ENCODE results near the gene BTNL3.
"Not testable (repeated sequence)": the region's sequence is repeated elsewhere in the genome, so short reads cannot be mapped to it uniquely, and the experiment has no call there.

BTNL3 gene

GRCh38 chr5:180988016-180988415, 630 bp upstream of the BTNL3 start:
- no peak for TF ChIP-seq CTCF (IDR thresholded peaks at IDR 0.05; ENCODE audit: low read depth, low read length)
- no peak overlapping the region for H3K4me3 ChIP-seq (ENCODE audit: low read depth, low read length)
- in situ Hi-C loops (cut with HindIII; ENCODE audit: low sequenced_read_pairs) = no loop called here
- DNase-seq (ENCODE audit: low read depth, low spot score) = no peak

- DNase-seq (ENCODE audit: low read depth, low spot score) = no peak
- no peak overlapping the region for H3K4me3 ChIP-seq (ENCODE audit: low read depth, low read length)
- in situ Hi-C loops (cut with HindIII; ENCODE audit: low sequenced_read_pairs) = no loop called here
- no peak for TF ChIP-seq CTCF (IDR thresholded peaks at IDR 0.05; ENCODE audit: low read depth, low read length)
Measured at GRCh38 chr5:180990086-180990881, 1.6 kb downstream of the BTNL3 start.

GRCh38 chr5:180990882-180991242, 2.2 kb downstream of the BTNL3 start:
- TF ChIP-seq CTCF (IDR thresholded peaks at IDR 0.05; ENCODE audit: low read depth, low read length) = no peak
- DNase-seq (ENCODE audit: low read depth, low spot score) = no peak
- no peak overlapping the region for H3K4me3 ChIP-seq (ENCODE audit: low read depth, low read length)
- in situ Hi-C loops (cut with HindIII; ENCODE audit: low sequenced_read_pairs) = no loop called here

- in situ Hi-C loops (cut with HindIII; ENCODE audit: low sequenced_read_pairs) = no loop called here
- no peak overlapping the region for H3K4me3 ChIP-seq (ENCODE audit: low read depth, low read length)
- no peak for TF ChIP-seq CTCF (IDR thresholded peaks at IDR 0.05; ENCODE audit: low read depth, low read length)
- no peak for DNase-seq (ENCODE audit: low read depth, low spot score)
Measured at GRCh38 chr5:181001947-181002346, 13.3 kb downstream of the BTNL3 start.

- no peak for DNase-seq (ENCODE audit: low read depth, low spot score)
Measured at GRCh38 chr5:181005791-181006190, 17.1 kb downstream of the BTNL3 start.

GRCh38 chr5:181008136-181008535, 19.5 kb downstream of the BTNL3 start:
- TF ChIP-seq CTCF (IDR thresholded peaks at IDR 0.05; ENCODE audit: low read depth, low read length) = no peak

More at GRCh38 chr5:181005791-181006190, 17.1 kb downstream of the BTNL3 start:
- in situ Hi-C loops (cut with HindIII; ENCODE audit: low sequenced_read_pairs) = no loop called here
- TF ChIP-seq CTCF (IDR thresholded peaks at IDR 0.05; ENCODE audit: low read depth, low read length) = no peak
- H3K4me3 ChIP-seq (ENCODE audit: low read depth, low read length) = no peak overlapping the region

GRCh38 chr5:181010018-181010417, 21.4 kb downstream of the BTNL3 start:
- H3K4me3 ChIP-seq (ENCODE audit: low read depth, low read length); DNase-seq (ENCODE audit: low read depth, low spot score); in situ Hi-C loops (cut with HindIII; ENCODE audit: low sequenced_read_pairs): not testable (repeated sequence)

More at GRCh38 chr5:181008136-181008535, 19.5 kb downstream of the BTNL3 start:
- in situ Hi-C loops (cut with HindIII; ENCODE audit: low sequenced_read_pairs) = no loop called here
- H3K4me3 ChIP-seq (ENCODE audit: low read depth, low read length) = no peak overlapping the region
- no peak for DNase-seq (ENCODE audit: low read depth, low spot score)

- in situ Hi-C loops (cut with HindIII; ENCODE audit: low sequenced_read_pairs); H3K4me3 ChIP-seq (ENCODE audit: low read depth, low read length); DNase-seq (ENCODE audit: low read depth, low spot score): not testable (repeated sequence)
Measured at GRCh38 chr5:181014654-181015053, 26.0 kb downstream of the BTNL3 start.

- DNase-seq (ENCODE audit: low read depth, low spot score); in situ Hi-C loops (cut with HindIII; ENCODE audit: low sequenced_read_pairs); H3K4me3 ChIP-seq (ENCODE audit: low read depth, low read length): not testable (repeated sequence)
Measured at GRCh38 chr5:181017448-181017847, 28.8 kb downstream of the BTNL3 start.

Data from astrocyte of the spinal cord (primary cell).